Pons (tissue), 1 donor: ENCODE measurements around the gene ACHE.

ENCODE experiments used
- DNase-seq: peaks from one replicate; pipeline ENCODE4 v3.0.0-alpha.2; 2016; ENCODE audit warnings: low spot score

Gene ACHE

DNA sequence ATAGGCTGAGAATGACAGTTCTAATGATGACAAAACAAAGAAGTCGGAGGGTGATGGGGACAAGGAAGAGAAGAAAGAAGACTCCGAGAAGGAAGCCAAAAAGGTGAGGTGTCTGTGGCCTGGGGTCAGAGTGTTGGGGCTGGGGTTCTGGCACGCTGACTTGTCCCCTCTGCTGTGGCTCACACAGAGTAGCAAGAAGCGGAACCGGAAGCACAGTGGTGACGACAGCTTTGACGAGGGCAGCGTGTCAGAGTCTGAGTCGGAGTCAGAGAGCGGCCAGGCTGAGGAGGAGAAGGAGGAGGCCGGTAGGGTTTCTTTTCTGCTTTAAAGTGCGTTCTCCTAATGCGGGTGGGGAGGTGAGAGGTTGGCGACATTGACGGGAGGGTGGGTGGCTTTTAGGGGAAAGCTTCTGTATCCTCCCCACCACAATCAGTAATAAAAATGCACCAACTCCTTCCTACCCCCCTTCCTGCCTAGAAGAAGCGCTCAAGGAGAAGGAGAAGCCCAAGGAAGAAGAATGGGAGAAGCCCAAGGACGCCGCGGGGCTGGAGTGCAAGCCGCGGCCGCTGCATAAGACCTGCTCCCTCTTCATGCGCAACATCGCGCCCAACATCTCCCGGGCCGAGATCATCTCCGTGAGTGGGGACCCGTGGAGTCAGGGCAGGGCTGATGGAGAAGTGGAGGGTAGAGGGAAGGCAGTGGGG, 10.8 kb downstream of the ACHE start:
- no peak for DNase-seq

GRCh38 chr7:100882785-100883526, 12.7 kb downstream of the ACHE start:
- no peak for DNase-seq

DNA sequence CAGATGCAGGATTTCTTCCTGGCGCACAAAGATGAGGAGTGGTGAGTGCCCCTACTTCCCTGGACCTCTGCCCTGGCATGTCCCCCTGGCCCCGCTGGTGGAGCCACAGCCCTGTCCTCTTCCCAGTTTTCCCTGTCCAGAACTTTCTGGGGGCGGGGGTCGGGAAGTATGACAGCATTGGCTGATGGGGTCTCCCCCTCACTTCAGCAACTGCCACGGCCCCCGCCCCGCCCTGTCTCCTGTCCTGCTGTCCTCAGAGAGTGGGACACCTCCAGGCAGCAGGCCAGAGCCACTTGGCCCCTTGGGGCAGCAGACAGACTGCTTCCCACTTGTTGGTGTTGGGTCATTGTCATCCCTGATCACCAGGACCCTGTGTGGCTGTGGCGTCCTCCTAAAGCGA, 13.5 kb downstream of the ACHE start:
- no peak for DNase-seq

DNA sequence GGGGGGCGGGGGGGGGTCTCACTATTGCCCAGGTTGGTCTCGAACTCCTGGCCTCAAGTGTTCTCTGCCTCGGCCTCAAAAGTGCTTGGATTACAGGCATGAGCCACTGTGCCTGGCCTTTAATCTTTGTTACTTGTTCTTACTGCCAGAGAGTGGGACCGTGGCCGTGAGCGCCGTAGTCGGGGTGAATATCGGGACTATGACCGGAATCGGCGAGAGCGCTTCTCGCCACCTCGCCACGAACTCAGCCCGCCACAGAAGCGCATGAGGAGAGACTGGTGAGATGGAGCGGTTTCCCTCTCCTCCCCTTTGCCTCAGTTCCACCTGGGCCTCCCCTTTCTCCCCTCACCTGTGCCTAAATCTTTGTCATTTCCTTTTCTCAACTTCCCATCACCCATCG, 14.6 kb downstream of the ACHE start:
- DNase-seq, result no peak

GRCh38 chr7:100880645-100881044, 15.0 kb downstream of the ACHE start:
- no peak for DNase-seq

DNA sequence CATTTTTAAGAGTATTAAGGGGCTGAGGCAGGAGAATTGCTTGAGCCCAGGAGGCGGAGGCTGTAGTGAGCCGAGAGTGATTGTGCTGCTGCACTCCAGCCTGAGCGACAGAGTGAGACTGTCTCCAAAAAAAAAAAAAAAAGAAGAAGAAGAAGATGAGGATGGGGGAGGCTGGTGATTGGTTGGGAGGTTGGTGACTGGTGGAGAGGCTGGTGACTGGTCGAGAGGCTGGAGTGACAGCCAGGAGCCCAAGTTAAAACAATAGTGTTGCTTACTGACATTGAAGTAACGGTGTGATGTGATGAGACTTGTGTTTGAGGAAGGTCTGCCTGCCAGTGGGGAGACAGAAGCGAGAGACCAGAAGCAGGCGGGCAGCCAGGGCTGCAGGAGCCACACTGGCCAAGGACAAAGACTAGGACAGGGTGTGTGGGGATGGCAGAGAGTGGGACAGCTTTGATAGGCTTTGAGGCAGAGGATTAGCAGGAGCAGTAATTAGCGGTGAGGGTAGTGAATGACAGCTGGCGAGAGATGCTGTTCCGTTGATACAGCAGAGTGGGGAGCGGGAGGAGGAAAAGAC, 15.9 kb downstream of the ACHE start:
- DNase-seq, result peak; percentile 82

DNA sequence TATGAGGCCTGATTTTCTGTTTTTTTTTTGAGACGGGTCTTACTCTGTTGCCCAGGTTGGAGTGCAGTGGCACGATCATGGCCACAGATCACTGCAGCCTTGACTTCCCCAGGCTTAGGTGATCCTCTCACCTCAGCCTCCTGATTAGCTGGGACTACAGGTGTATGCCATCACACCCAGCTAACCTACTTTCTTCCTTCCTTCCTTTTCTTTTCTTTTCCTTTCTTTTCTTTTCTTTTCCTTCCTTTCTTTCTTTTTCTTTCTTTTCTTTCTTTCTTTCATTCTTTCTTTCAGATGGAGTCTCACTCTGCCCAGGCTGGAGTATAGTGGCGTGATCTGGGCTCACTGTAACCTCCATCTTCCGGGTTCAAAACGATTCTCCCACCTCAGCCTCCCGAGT, 17.0 kb downstream of the ACHE start:
- no peak for DNase-seq

DNA sequence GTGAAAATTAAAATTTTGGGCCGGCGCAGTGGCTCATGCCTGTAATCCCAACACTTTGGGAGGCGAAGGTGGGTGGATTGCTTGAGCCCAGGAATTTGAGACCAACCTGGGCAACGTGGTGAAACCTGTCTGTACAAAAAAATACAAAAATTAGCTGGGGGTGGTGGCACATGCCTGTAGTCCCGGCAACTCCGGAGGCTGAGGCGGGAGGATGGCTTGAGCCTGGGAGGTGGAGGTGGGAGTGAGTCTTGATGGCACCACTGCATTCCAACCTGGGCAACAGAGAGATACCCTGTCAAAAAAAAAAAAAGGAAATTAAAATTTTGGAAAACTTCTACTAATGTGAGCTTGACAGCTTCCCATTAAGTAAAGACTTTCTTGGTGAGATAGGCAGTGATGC, 17.7 kb downstream of the ACHE start:
- DNase-seq, result no peak

DNA sequence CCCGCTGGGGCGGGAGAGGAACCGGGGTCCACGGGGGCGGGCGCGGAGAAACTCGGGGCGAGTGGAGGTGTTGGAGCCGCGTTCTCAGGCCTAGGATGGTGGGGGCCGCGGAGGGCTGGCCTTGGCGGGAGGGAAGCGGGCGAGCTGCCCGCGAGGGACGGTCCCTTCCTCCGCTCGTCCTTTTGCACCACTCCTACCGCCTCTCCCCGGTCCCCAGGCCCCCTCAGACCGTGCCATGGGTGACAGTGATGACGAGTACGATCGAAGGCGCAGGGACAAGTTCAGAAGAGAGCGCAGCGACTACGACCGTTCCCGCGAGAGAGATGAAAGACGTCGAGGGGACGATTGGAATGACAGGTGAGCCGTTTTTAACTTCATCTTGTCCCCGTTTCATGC, 20.3 kb downstream of the ACHE start:
- no peak for DNase-seq

GRCh38 chr7:100874577-100875355, 20.9 kb downstream of the ACHE start, which contains the start of gene SRRT:
SRRT (plus strand) TSS chr7:100875103; CDS start chr7:100875591, 488 bp downstream.
- DNase-seq, result peak; percentile 99

- no peak for DNase-seq
These were observed 21.4 kb downstream of the ACHE start for GRCh38 chr7:100874300-100874576.

- DNase-seq, result no peak
These were observed 21.9 kb downstream of the ACHE start for GRCh38 chr7:100873599-100874299.

DNA sequence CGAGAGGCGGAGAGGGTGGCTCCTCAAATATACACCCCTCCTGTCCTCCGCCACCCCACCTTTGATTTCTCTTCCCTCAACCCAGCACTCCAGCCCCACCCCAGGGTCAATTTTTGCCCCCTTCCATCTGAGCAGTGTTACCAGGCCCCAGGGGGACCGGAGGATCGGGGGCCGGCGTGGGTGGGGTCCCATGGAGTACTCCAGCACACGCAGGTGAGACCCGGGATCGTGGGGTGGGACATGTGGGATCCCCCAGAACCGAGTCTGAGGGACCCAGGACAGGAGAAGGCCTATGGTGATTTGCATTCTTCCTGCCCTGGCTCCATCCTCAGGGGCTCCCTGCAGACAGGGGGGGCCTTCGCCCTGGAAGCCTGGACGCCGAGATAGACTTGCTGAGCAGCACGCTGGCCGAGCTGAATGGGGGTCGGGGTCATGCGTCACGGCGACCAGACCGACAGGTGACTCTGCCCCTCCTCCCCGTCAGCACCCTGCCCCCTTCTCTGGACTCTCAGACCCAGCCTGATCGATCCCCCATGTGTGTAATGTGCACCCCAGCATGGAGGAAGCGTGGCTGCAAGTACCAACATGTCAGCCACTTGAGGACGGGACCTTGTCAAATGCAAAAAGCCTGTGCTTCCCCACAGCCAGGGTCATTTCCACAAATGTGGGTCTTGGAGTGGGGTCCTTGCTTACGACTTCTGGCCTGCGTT, 27.8 kb downstream of the ACHE start:
- DNase-seq, result no peak

GRCh38 chr7:100867040-100867775, 28.5 kb downstream of the ACHE start, which contains the start of gene TRIP6:
TRIP6 (plus strand) TSS chr7:100867387; CDS start chr7:100867498, 111 bp downstream.
- peak; percentile 85 for DNase-seq

DNA sequence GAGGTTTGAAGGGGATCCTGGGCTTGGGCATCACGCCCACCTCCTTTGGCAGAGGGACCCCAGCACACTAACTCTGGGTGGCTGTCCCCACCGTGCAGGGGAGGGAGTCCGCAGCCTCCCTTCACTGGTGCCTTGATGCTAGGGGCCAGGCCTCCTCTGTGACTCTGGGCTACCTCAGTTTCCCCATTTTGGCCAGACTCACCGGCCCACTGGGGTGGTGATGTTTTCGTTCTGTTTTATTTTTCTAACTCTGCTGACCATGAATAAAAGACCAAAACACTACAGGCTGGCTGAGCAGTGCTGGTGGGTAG, 29.0 kb downstream of the ACHE start:
- no peak for DNase-seq

GRCh38 chr7:100865938-100866728, 29.6 kb downstream of the ACHE start:
- DNase-seq, result peak; percentile 82

DNA sequence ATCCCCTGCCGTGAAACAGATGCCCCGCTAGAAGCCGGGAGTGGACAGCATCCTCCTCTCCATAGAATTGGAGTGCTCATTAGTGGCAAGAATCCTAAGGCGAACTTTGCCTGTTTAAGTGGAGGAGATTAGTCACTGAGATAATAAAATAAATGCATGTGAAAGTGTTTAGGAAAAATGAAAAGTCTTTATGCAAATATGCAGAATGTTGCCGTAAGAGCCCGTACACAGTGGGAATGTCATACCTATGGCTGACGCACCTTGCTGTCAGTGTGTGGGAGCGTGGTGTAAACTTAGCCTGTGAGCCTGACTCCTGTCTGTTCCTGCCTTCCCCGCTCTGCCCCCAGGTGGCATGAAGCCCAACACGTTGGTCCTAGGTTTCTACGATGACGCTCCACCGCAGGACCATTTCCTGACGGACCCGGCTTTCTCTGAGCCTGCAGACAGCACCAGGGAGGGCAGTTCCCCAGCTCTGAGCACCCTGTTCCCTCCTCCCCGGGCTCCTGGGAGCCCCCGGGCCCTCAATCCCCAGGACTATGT, 30.2 kb downstream of the ACHE start:
- no peak for DNase-seq

GRCh38 chr7:100864263-100864845, 31.3 kb downstream of the ACHE start:
- no peak for DNase-seq

GRCh38 chr7:100863406-100863950, 32.2 kb downstream of the ACHE start:
- peak; percentile 72 for DNase-seq
